Sigmoid colon (tissue), 4 donors: ENCODE data around the gene AP2A2.

Experiments used
- CTCF ChIP-seq, 4 experiments: fragments of 450-650 bp in 3 of 4; fragments of 200-600 bp in 1 of 4; IDR thresholded peaks; one replicate each; pipeline ENCODE4 v1.5.1; 2016 to 2019; ENCODE audit warnings: antibody characterized with exemption in 4 of 4, mild to moderate bottlenecking in 3 of 4, moderate library complexity in 2 of 4
- EP300 ChIP-seq, 4 donors: sonication (generic); formaldehyde crosslinking; IDR thresholded peaks; one replicate each; pipeline ENCODE4 v1.6.1; 2017; ENCODE audit warnings: antibody characterized with exemption in 4 of 4
- POLR2A ChIP-seq, 2 donors: fragments of 450-650 bp; IDR thresholded peaks; one replicate each; pipeline ENCODE4 v1.6.1; 2016; ENCODE audit warnings: antibody characterized with exemption in 2 of 2, mild to moderate bottlenecking in 2 of 2, moderate library complexity in 2 of 2

DNA sequence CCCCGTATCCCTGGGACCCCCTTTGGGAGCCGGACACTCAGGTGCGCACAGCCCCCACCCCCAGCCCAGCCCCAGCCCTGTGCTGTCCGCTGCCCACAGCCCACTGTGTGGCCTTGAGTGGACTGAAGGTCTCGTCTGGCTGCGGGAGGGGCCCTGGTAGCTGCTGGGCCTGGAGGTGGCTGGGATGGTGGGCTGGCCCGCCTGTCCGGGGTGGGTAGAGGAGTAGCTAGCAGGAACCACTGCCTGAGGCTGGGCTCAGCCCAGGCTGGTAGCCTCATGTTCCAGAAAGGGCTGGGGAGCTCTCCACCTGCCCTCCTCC, 115.4 kb downstream of the AP2A2 start:
- no peak for TF ChIP-seq EP300 (IDR thresholded peaks at IDR 0.05)
- TF ChIP-seq CTCF (IDR thresholded peaks at IDR 0.05) = no peak
- no peak for TF ChIP-seq POLR2A (IDR thresholded peaks at IDR 0.05)
